ENCODE results near the gene CATSPER4. TPM values are rescaled to one million over a fixed set of nuclear protein-coding genes. Genes with fewer than 3 reads are reported as not detected.

The CATSPER4 gene
- total RNA-seq, 1 donor = not detected

GRCh38 chr1:26175346-26175745 is 15.1 kb upstream of the CATSPER4 start:
- TF ChIP-seq, protein P1, sequence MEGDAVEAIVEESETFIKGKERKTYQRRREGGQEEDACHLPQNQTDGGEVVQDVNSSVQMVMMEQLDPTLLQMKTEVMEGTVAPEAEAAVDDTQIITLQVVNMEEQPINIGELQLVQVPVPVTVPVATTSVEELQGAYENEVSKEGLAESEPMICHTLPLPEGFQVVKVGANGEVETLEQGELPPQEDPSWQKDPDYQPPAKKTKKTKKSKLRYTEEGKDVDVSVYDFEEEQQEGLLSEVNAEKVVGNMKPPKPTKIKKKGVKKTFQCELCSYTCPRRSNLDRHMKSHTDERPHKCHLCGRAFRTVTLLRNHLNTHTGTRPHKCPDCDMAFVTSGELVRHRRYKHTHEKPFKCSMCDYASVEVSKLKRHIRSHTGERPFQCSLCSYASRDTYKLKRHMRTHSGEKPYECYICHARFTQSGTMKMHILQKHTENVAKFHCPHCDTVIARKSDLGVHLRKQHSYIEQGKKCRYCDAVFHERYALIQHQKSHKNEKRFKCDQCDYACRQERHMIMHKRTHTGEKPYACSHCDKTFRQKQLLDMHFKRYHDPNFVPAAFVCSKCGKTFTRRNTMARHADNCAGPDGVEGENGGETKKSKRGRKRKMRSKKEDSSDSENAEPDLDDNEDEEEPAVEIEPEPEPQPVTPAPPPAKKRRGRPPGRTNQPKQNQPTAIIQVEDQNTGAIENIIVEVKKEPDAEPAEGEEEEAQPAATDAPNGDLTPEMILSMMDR (IDR thresholded peaks at IDR 0.05; ENCODE audit: extremely low read depth, low read depth, low read length) = no peak
- Histone ChIP-seq H3K4me3 (ENCODE audit: insufficient read depth, low read length) (no peak overlapping the region), H4K20me1 (ENCODE audit: insufficient read depth, low read length) (peaks cover 3% of the 10 kb centered on the region), H3K36me3 (ENCODE audit: insufficient read depth, low read length) (no peaks in the 10 kb centered on the region), H3K79me2 (ENCODE audit: insufficient read depth, low read length) (peaks cover 11% of the 10 kb centered on the region), H3K4me2 (ENCODE audit: insufficient read depth, low read length) (no peak overlapping the region), H3K9me3 (ENCODE audit: low read depth, low read length) (no peaks in the 10 kb centered on the region), H3K27me3 (ENCODE audit: insufficient read depth, low read length) (no peaks in the 10 kb centered on the region), H2AFZ (ENCODE audit: low read length) (no peak overlapping the region), H3K4me1 (ENCODE audit: insufficient read depth, low read length) (peaks cover 7% of the 10 kb centered on the region), H3K27ac (ENCODE audit: low read depth, low read length) (no peak overlapping the region)
- DNase-seq (ENCODE audit: insufficient read length, low spot score, missing footprints) = no peak

GRCh38 chr1:26177182-26177684 is 13.2 kb upstream of the CATSPER4 start, which contains the start of gene CNKSR1:
Gene CNKSR1, plus strand, starts transcription at chr1:26177491. Its CDS starts 57 bp downstream, at chr1:26177548.
- TF ChIP-seq, protein P1 (IDR thresholded peaks at IDR 0.05; ENCODE audit: extremely low read depth, low read depth, low read length) = no peak
- Histone ChIP-seq H3K9me3 (ENCODE audit: low read depth, low read length) (no peaks in the 10 kb centered on the region), H3K4me2 (ENCODE audit: insufficient read depth, low read length) (no peak within 1 kb of the TSS), H2AFZ (ENCODE audit: low read length) (no peak within 1 kb of the TSS), H3K4me1 (ENCODE audit: insufficient read depth, low read length) (no peaks in the 10 kb centered on the region), H3K27me3 (ENCODE audit: insufficient read depth, low read length) (no peaks in the 10 kb centered on the region), H3K27ac (ENCODE audit: low read depth, low read length) (no peak within 1 kb of the TSS), H3K4me3 (ENCODE audit: insufficient read depth, low read length) (no peak within 1 kb of the TSS), H3K79me2 (ENCODE audit: insufficient read depth, low read length) (no peaks in the 10 kb centered on the region), H4K20me1 (ENCODE audit: insufficient read depth, low read length) (no peaks in the 10 kb centered on the region), H3K36me3 (ENCODE audit: insufficient read depth, low read length) (no peaks in the 10 kb centered on the region)
- no peak for DNase-seq (ENCODE audit: insufficient read length, low spot score, missing footprints)

- no peaks in the 10 kb centered on the region for H4K20me1 ChIP-seq (ENCODE audit: insufficient read depth, low read length)
- H3K4me1 ChIP-seq (ENCODE audit: insufficient read depth, low read length) = no peaks in the 10 kb centered on the region
Measured at GRCh38 chr1:26180010-26180506, 10.3 kb upstream of the CATSPER4 start.

More at GRCh38 chr1:26180010-26180506, 10.3 kb upstream of the CATSPER4 start:
- Histone ChIP-seq H3K9me3 (ENCODE audit: low read depth, low read length) (no peaks in the 10 kb centered on the region), H3K79me2 (ENCODE audit: insufficient read depth, low read length) (no peaks in the 10 kb centered on the region), H3K4me2 (ENCODE audit: insufficient read depth, low read length) (no peak overlapping the region), H2AFZ (ENCODE audit: low read length) (no peak overlapping the region), H3K27ac (ENCODE audit: low read depth, low read length) (no peak overlapping the region), H3K27me3 (ENCODE audit: insufficient read depth, low read length) (no peaks in the 10 kb centered on the region), H3K36me3 (ENCODE audit: insufficient read depth, low read length) (no peaks in the 10 kb centered on the region), H3K4me3 (ENCODE audit: insufficient read depth, low read length) (no peak overlapping the region)
- DNase-seq (ENCODE audit: insufficient read length, low spot score, missing footprints) = peak; percentile 38
- TF ChIP-seq, protein P1 (IDR thresholded peaks at IDR 0.05; ENCODE audit: extremely low read depth, low read depth, low read length) = no peak

All from osteoblast (primary cell).